Effector memory CD4-positive, alpha-beta T cell (primary cell): ENCODE measurements around the gene ABCA7.
A peak's percentile ranks its signal among the peaks of the same experiment; 100 is the strongest.

Source experiments
- DNase-seq, 3 donors: peaks; one replicate each; pipeline ENCODE4 v3.0.0-alpha.2; 2020
- H3K27ac ChIP-seq: 2 replicates; pipeline ENCODE4 v1.7.0; 2013; ENCODE audit warnings: mild to moderate bottlenecking, low read length, moderate library complexity; ENCODE audit not compliant: insufficient read depth, poor library complexity, severe bottlenecking
- H3K27me3 ChIP-seq: replicated peaks from 2 replicates; pipeline ENCODE4 v1.7.0; 2013; ENCODE audit warnings: mild to moderate bottlenecking, low read length; ENCODE audit not compliant: insufficient read depth, control insufficient read depth, poor library complexity, severe bottlenecking
- H3K36me3 ChIP-seq: 2 replicates; pipeline ENCODE4 v1.7.0; 2013; ENCODE audit warnings: mild to moderate bottlenecking, low read length, moderate library complexity; ENCODE audit not compliant: control insufficient read depth, insufficient read depth
- H3K4me1 ChIP-seq: 2 replicates; pipeline ENCODE4 v1.7.0; 2013; ENCODE audit warnings: low read length, mild to moderate bottlenecking; ENCODE audit not compliant: control insufficient read depth, insufficient read depth, poor library complexity, severe bottlenecking
- H3K4me3 ChIP-seq: 2 replicates; pipeline ENCODE4 v1.7.0; 2013; ENCODE audit warnings: low read length, low read depth, mild to moderate bottlenecking; ENCODE audit not compliant: insufficient read depth, poor library complexity, severe bottlenecking
- H3K9me3 ChIP-seq: 2 replicates; pipeline ENCODE4 v1.7.0; 2013; ENCODE audit warnings: mild to moderate bottlenecking, low read length, moderate library complexity; ENCODE audit not compliant: control insufficient read depth

ABCA7 gene

GRCh38 chr19:1057176-1057855 lies 17.4 kb downstream of the ABCA7 start:
- H3K4me3 ChIP-seq, result no peak overlapping the region
- no peak overlapping the region for H3K27ac ChIP-seq

GRCh38 chr19:1058112-1058511 lies 18.2 kb downstream of the ABCA7 start:
- no peak for DNase-seq
- H3K27ac ChIP-seq, result no peak overlapping the region
- no peaks in the 10 kb centered on the region for H3K27me3 ChIP-seq
- H3K4me1 ChIP-seq, result peaks cover 11% of the 10 kb centered on the region
- no peaks in the 10 kb centered on the region for H3K9me3 ChIP-seq
- no peak overlapping the region for H3K4me3 ChIP-seq
- H3K36me3 ChIP-seq, result peaks cover 32% of the 10 kb centered on the region

More at GRCh38 chr19:1057176-1057855, 17.4 kb downstream of the ABCA7 start:
- no peaks in the 10 kb centered on the region for H3K27me3 ChIP-seq
- H3K36me3 ChIP-seq, result peaks cover 32% of the 10 kb centered on the region
- no peaks in the 10 kb centered on the region for H3K9me3 ChIP-seq
- H3K4me1 ChIP-seq, result peaks cover 11% of the 10 kb centered on the region
- no peak for DNase-seq

GRCh38 chr19:1060689-1061088 lies 20.8 kb downstream of the ABCA7 start:
- peaks cover 20% of the 10 kb centered on the region for H3K36me3 ChIP-seq
- peaks cover 30% of the 10 kb centered on the region for H3K4me1 ChIP-seq

GRCh38 chr19:1061987-1062386 lies 22.1 kb downstream of the ABCA7 start:
- H3K27ac ChIP-seq, result no peak overlapping the region
- H3K27me3 ChIP-seq, result no peaks in the 10 kb centered on the region
- H3K36me3 ChIP-seq, result peaks cover 7% of the 10 kb centered on the region
- no peaks in the 10 kb centered on the region for H3K9me3 ChIP-seq
- no peak for DNase-seq
- H3K4me1 ChIP-seq, result peaks cover 41% of the 10 kb centered on the region
- no peak overlapping the region for H3K4me3 ChIP-seq

More at GRCh38 chr19:1060689-1061088, 20.8 kb downstream of the ABCA7 start:
- DNase-seq, result no peak
- no peaks in the 10 kb centered on the region for H3K27me3 ChIP-seq
- H3K9me3 ChIP-seq, result no peaks in the 10 kb centered on the region
- H3K4me3 ChIP-seq, result no peak overlapping the region
- no peak overlapping the region for H3K27ac ChIP-seq

GRCh38 chr19:1062387-1063029 lies 22.6 kb downstream of the ABCA7 start:
- no peak overlapping the region for H3K27ac ChIP-seq
- H3K4me3 ChIP-seq, result no peak overlapping the region
- H3K36me3 ChIP-seq, result peaks cover 5% of the 10 kb centered on the region
- no peaks in the 10 kb centered on the region for H3K9me3 ChIP-seq
- no peak for DNase-seq
- H3K27me3 ChIP-seq, result no peaks in the 10 kb centered on the region
- H3K4me1 ChIP-seq, result peaks cover 40% of the 10 kb centered on the region

GRCh38 chr19:1063030-1063908 lies 23.4 kb downstream of the ABCA7 start:
- peaks cover 5% of the 10 kb centered on the region for H3K36me3 ChIP-seq
- DNase-seq, result peak; percentile 67 to 77 (median 72)
- H3K9me3 ChIP-seq, result no peaks in the 10 kb centered on the region
- H3K4me3 ChIP-seq, result no peak overlapping the region
- peaks cover 37% of the 10 kb centered on the region for H3K4me1 ChIP-seq
- no peaks in the 10 kb centered on the region for H3K27me3 ChIP-seq
- H3K27ac ChIP-seq, result no peak overlapping the region

GRCh38 chr19:1063909-1064660 lies 24.2 kb downstream of the ABCA7 start:
- Histone ChIP-seq H3K4me3 (no peak overlapping the region), H3K9me3 (no peaks in the 10 kb centered on the region), H3K27ac (no peak overlapping the region)

GRCh38 chr19:1064661-1065605 lies 25.0 kb downstream of the ABCA7 start:
- H3K36me3 ChIP-seq, result no peaks in the 10 kb centered on the region
- H3K27me3 ChIP-seq, result no peaks in the 10 kb centered on the region
- H3K27ac ChIP-seq, result peak overlapping the region; percentile 38
- H3K4me3 ChIP-seq, result no peak overlapping the region
- H3K9me3 ChIP-seq, result no peaks in the 10 kb centered on the region
- peaks cover 48% of the 10 kb centered on the region for H3K4me1 ChIP-seq
- peak in 2 of 3 donors; percentile 45 to 53 for DNase-seq

More at GRCh38 chr19:1063909-1064660, 24.2 kb downstream of the ABCA7 start:
- DNase-seq, result no peak
- Histone ChIP-seq H3K36me3 (no peaks in the 10 kb centered on the region), H3K27me3 (no peaks in the 10 kb centered on the region), H3K4me1 (peaks cover 40% of the 10 kb centered on the region)
